Upper lobe of right lung (tissue), 1 donor: ENCODE measurements around the gene TMEM213. TPM values are rescaled to one million over a fixed set of nuclear protein-coding genes. Genes with fewer than 3 reads are reported as not detected.

Experiments
- ATAC-seq: fragments of 200-7000 bp; cut with Tn5 transposase; one replicate; pipeline ENCODE4 v1.9.1; 2020; ENCODE audit warnings: mild to moderate bottlenecking, moderate library complexity
- DNase-seq: peaks from one replicate; pipeline ENCODE4 v3.0.0-alpha.2; 2020
- H3K27ac ChIP-seq: fragments of 200-600 bp; one replicate; pipeline ENCODE4 v1.8.0; 2022
- H3K27me3 ChIP-seq: fragments of 200-600 bp; one replicate; pipeline ENCODE4 v1.8.0; 2022; ENCODE audit warnings: mild to moderate bottlenecking
- H3K36me3 ChIP-seq: fragments of 200-600 bp; one replicate; pipeline ENCODE4 v1.8.0; 2022
- H3K4me1 ChIP-seq: fragments of 200-600 bp; one replicate; pipeline ENCODE4 v1.8.0; 2022
- H3K4me3 ChIP-seq: fragments of 200-600 bp; one replicate; pipeline ENCODE4 v1.8.0; 2022; ENCODE audit warnings: mild to moderate bottlenecking
- H3K9me3 ChIP-seq: fragments of 200-600 bp; one replicate; pipeline ENCODE4 v1.8.0; 2022
- CTCF ChIP-seq: fragments of 200-600 bp; IDR thresholded peaks from one replicate; pipeline ENCODE4 v1.8.0; 2022; ENCODE audit warnings: antibody characterized with exemption
- intact Hi-C: fragments of 100-400 bp; cut with DNase I; formaldehyde crosslinking; loops from one replicate; pipeline ENCODE4 v1.11.0; 2022
- total RNA-seq: library from RNA; stranded (reverse); fragmentation: NEBNext Ultra II Directional; extraction: Animal tissue kit (Norgen Biotek cat#: 25700); gene quantifications from one replicate; pipeline ENCODE4 v1.2.1, GENCODE V29; 2021
- donor health status: DM: no; HTN: yes; CAD: no; lungs with severe emphysema.

TMEM213 gene
- total RNA-seq, 1 donor from 2014 or later, result 9.6 TPM

- DNase-seq, result no peak
- no peaks in the 10 kb centered on the region for H3K9me3 ChIP-seq
- no peaks in the 10 kb centered on the region for H3K4me1 ChIP-seq
- intact Hi-C loops, result no loop called here
- no peak overlapping the region for H3K4me3 ChIP-seq
- no peaks in the 10 kb centered on the region for H3K36me3 ChIP-seq
- no peak for TF ChIP-seq CTCF
- no peak overlapping the region for H3K27ac ChIP-seq
- no peak for ATAC-seq
- no peaks in the 10 kb centered on the region for H3K27me3 ChIP-seq
These were observed 16.2 kb downstream of the TMEM213 start for GRCh38 chr7:138813945-138814344.

- no peaks in the 10 kb centered on the region for H3K9me3 ChIP-seq
- no peaks in the 10 kb centered on the region for H3K36me3 ChIP-seq
- no peak for TF ChIP-seq CTCF
- H3K27ac ChIP-seq, result no peak overlapping the region
- DNase-seq, result no peak
- no peak overlapping the region for H3K4me3 ChIP-seq
- no peak for ATAC-seq
- intact Hi-C loops, result no loop called here
- no peaks in the 10 kb centered on the region for H3K27me3 ChIP-seq
- H3K4me1 ChIP-seq, result no peaks in the 10 kb centered on the region
These were observed 17.1 kb downstream of the TMEM213 start for GRCh38 chr7:138814816-138815332.

- ATAC-seq (no peak), DNase-seq (no peak)
- Histone ChIP-seq H3K27ac (no peak overlapping the region), H3K9me3 (no peaks in the 10 kb centered on the region), H3K4me3 (no peak overlapping the region), H3K36me3 (no peaks in the 10 kb centered on the region), H3K27me3 (no peaks in the 10 kb centered on the region), H3K4me1 (no peaks in the 10 kb centered on the region)
- TF ChIP-seq CTCF, result no peak
- intact Hi-C loops, result no loop called here
These were observed 18.9 kb downstream of the TMEM213 start for GRCh38 chr7:138816650-138817049.

- Histone ChIP-seq H3K36me3 (no peaks in the 10 kb centered on the region), H3K9me3 (no peaks in the 10 kb centered on the region), H3K27ac (no peak overlapping the region), H3K4me1 (no peaks in the 10 kb centered on the region), H3K27me3 (no peaks in the 10 kb centered on the region), H3K4me3 (no peak overlapping the region)
- no peak for TF ChIP-seq CTCF
- ATAC-seq, result no peak
- intact Hi-C loops, result no loop called here
- DNase-seq, result no peak
These were observed 21.8 kb downstream of the TMEM213 start for GRCh38 chr7:138819625-138820024.

- DNase-seq (no peak), ATAC-seq (no peak)
- Histone ChIP-seq H3K36me3 (no peaks in the 10 kb centered on the region), H3K4me1 (no peaks in the 10 kb centered on the region), H3K4me3 (no peak overlapping the region), H3K9me3 (no peaks in the 10 kb centered on the region), H3K27ac (no peak overlapping the region), H3K27me3 (no peaks in the 10 kb centered on the region)
- intact Hi-C loops, result no loop called here
- no peak for TF ChIP-seq CTCF
These were observed 24.1 kb downstream of the TMEM213 start for GRCh38 chr7:138821912-138822311.
